Heart right ventricle (tissue), 16 donors: Measurements from ENCODE around the gene MESD. TPM values are rescaled to one million over a fixed set of nuclear protein-coding genes. Genes with fewer than 3 reads are reported as not detected.

ENCODE experiments used
- ATAC-seq, 8 donors: fragments of 200-7000 bp; cut with Tn5 transposase; one replicate each; pipeline ENCODE4 v1.9.1; 2020; ENCODE audit warnings: mild to moderate bottlenecking in 8 of 8, moderate library complexity in 8 of 8, moderate number of reproducible peaks in 1 of 8
- DNase-seq, 2 donors: peaks; one replicate each; pipeline ENCODE4 v3.0.0-alpha.2; 2020
- H3K27ac ChIP-seq, 10 donors: fragments of 200-600 bp; sonication (generic) in 2 of 10; one replicate each; pipeline versions ENCODE4 v1.5.0 to v1.8.0; 2020 to 2022; ENCODE audit warnings: mild to moderate bottlenecking in 3 of 10
- H3K27me3 ChIP-seq, 7 donors: fragments of 200-600 bp; one replicate each; pipeline ENCODE4 v1.8.0; 2021 to 2022; ENCODE audit warnings: mild to moderate bottlenecking in 2 of 7
- H3K36me3 ChIP-seq, 9 donors: fragments of 200-600 bp; sonication (generic) in 1 of 9; one replicate each; pipeline versions ENCODE4 v1.5.0 to v1.8.0; 2020 to 2022; ENCODE audit warnings: mild to moderate bottlenecking in 2 of 9
- H3K4me1 ChIP-seq, 9 donors: fragments of 200-600 bp; sonication (generic) in 1 of 9; one replicate each; pipeline versions ENCODE4 v1.5.0 to v1.8.0; 2020 to 2022; ENCODE audit warnings: mild to moderate bottlenecking in 4 of 9
- H3K4me3 ChIP-seq, 10 donors: fragments of 200-600 bp; sonication (generic) in 2 of 10; one replicate each; pipeline versions ENCODE4 v1.5.0 to v1.8.0; 2020 to 2022; ENCODE audit warnings: mild to moderate bottlenecking in 7 of 10, moderate library complexity in 2 of 10
- H3K9me3 ChIP-seq, 11 donors: fragments of 200-600 bp in 10 of 11; sonication (generic) in 2 of 11; one replicate each; pipeline versions ENCODE4 v1.5.0 to v1.8.0; 2013 to 2022; ENCODE audit warnings: mild to moderate bottlenecking in 2 of 11, control low read depth in 1 of 11, moderate library complexity in 1 of 11
- CTCF ChIP-seq, 9 donors: fragments of 200-600 bp; sonication (generic) in 2 of 9; IDR thresholded peaks; one replicate each; pipeline versions ENCODE4 v1.5.0 to v1.8.0; 2021 to 2022; ENCODE audit warnings: antibody characterized with exemption in 9 of 9, mild to moderate bottlenecking in 5 of 9, moderate library complexity in 1 of 9
- whole genome bisulfite sequencing, 2 donors: extraction: QIAGEN DNeasy Blood & Tissue Kit; methylation state at CpG; one replicate each; pipeline ENCODE4 v1.1.7; 2013; ENCODE audit warnings: inconsistent platforms in 1 of 2; 5-methylcytosine and 5-hydroxymethylcytosine counted together
- intact Hi-C, 10 donors: fragments of 100-400 bp; cut with DNase I; formaldehyde crosslinking; loops; one replicate each; pipeline versions ENCODE4 v1.11.1 to v1.14.2; 2022
- polyA plus RNA-seq, 2 donors: library from polyadenylated mRNA; stranded (reverse); fragments of 200-250 nt; gene quantifications; one replicate each; pipeline ENCODE4 v1.2.3, GENCODE V29; 2013
- total RNA-seq, 10 donors: library from RNA; stranded (reverse); fragmentation: NEBNext Ultra II Directional in 3 of 10; extraction: Animal tissue kit (Norgen Biotek cat#: 25700) in 3 of 10; gene quantifications; one replicate each; pipeline versions ENCODE4 v1.2.1 to v1.2.4, GENCODE V29; 2021 to 2023
- donor health status: Arrhythmogenic right ventricular cardiomyopathy.
- donor health status: ischemic (EF 13 %, LVEDD 7.1; RV severe dilation, severe dysfunction).
- donor health status: healthy with polysubstance abuse.
- donor health status: DM: no; HTN: yes; CAD: no.
- donor health status: DM: no; HTN: no; CAD: no.
- donor health status: ischemic (EF 25% LVEDD 6.9; RV normal size, moderate dysfunction).
- donor health status: ischemic (EF 25% LVEDD 5.7; RV mildly dilated, moderate dysfunction).
- donor health status: healthy.
- donor health status: DM: yes; HTN: yes; CAD: no.
- donor health status: Ischemic cardiomyopathy.
- donor health status: ischemic (EF 35%, LVEDD 5.7; RV mildly dilated, moderate dysfunction).
- donor health status: nonischemic (EF 11% LVEDD 7.7; RV severe dilation, severe dysfunction).
- donor health status: DM: yes; HTN: yes; CAD: no.
- donor health status: PGD.
- donor health status: ischemic (EF 29% LVEDD 5.4; RV normal size, mild dysfunction).
- donor health status: nonischemic (EF 23%, LVEDD 6.1; RV moderate dilation, normal function).

The MESD gene
- total and polyA plus RNA-seq, 12 donors, result 11.1 to 17.6 (median 14.7) TPM

GRCh38 chr15:80997692-80998091, 8.1 kb upstream of the MESD start:
- ATAC-seq, result no peak
- no peak for TF ChIP-seq CTCF (IDR thresholded peaks at IDR 0.05)
- Histone ChIP-seq H3K27ac (peak overlapping the region in 2 of 10 donors; percentile 63 to 100), H3K9me3 (peaks cover 0 to 4% (median 0%) of the 10 kb centered on the region in 11 donors), H3K36me3 (peaks cover 0 to 5% (median 0%) of the 10 kb centered on the region in 9 donors), H3K4me3 (no peak overlapping the region), H3K4me1 (peaks cover 0 to 26% (median 12%) of the 10 kb centered on the region in 9 donors), H3K27me3 (no peaks in the 10 kb centered on the region)
- 98 to 100% methylated on average over 1 of the region's 1 CpG for WGBS, 2 donors
- intact Hi-C loops, result loop anchor here in 4 of 10 donors (5.0 kb wide), 1 partner anchor 270 kb away; no protein-coding TSS in a partner anchor
- no peak for DNase-seq

GRCh38 chr15:80996247-80996646, 6.6 kb upstream of the MESD start:
- Histone ChIP-seq H3K9me3 (peaks cover 0 to 4% (median 0%) of the 10 kb centered on the region in 11 donors), H3K36me3 (no peaks in the 10 kb centered on the region), H3K27me3 (no peaks in the 10 kb centered on the region), H3K27ac (no peak overlapping the region), H3K4me1 (peaks cover under 1 to 30% (median 19%) of the 10 kb centered on the region in 9 donors), H3K4me3 (no peak overlapping the region)
- TF ChIP-seq CTCF (IDR thresholded peaks at IDR 0.05), result peak in 8 of 9 donors; percentile 7 to 56 (median 45)
- intact Hi-C loops, result loop anchor here in 4 of 10 donors (5.0 kb wide), 1 partner anchor 271 kb away; no protein-coding TSS in a partner anchor
- DNase-seq, result no peak
- ATAC-seq, result no peak
- WGBS, 2 donors, result 97 to 100% methylated on average over 1 of the region's 1 CpG

- DNase-seq, result no peak
- Histone ChIP-seq H3K36me3 (no peaks in the 10 kb centered on the region), H3K27me3 (no peaks in the 10 kb centered on the region), H3K9me3 (peaks cover 0 to 4% (median 0%) of the 10 kb centered on the region in 11 donors), H3K4me3 (no peak overlapping the region), H3K4me1 (peaks cover 3 to 44% (median 38%) of the 10 kb centered on the region in 9 donors), H3K27ac (peak overlapping the region in 4 of 10 donors; percentile 10 to 94 (median 94))
- intact Hi-C loops, result no loop called here
- no peak for TF ChIP-seq CTCF (IDR thresholded peaks at IDR 0.05)
- WGBS, 2 donors, result 93 to 98% methylated on average over 1 of the region's 1 CpG
- no peak for ATAC-seq
These were observed 2.8 kb upstream of the MESD start for GRCh38 chr15:80992441-80992840.

- no peak for TF ChIP-seq CTCF (IDR thresholded peaks at IDR 0.05)
- peaks cover 3 to 48% (median 43%) of the 10 kb centered on the region in 9 donors for H3K4me1 ChIP-seq
- peak overlapping the region in 7 of 10 donors; percentile 10 to 94 (median 91) for H3K27ac ChIP-seq
- no peak for ATAC-seq
- WGBS, 2 donors, result 62 to 70% methylated on average over 4 of the region's 4 CpGs
- H3K4me3 ChIP-seq, result no peak overlapping the region
- no peaks in the 10 kb centered on the region for H3K36me3 ChIP-seq
- peaks cover 0 to 4% (median 0%) of the 10 kb centered on the region in 11 donors for H3K9me3 ChIP-seq
- intact Hi-C loops, result no loop called here
- DNase-seq, result no peak
- H3K27me3 ChIP-seq, result no peaks in the 10 kb centered on the region
These were observed 2.4 kb upstream of the MESD start for GRCh38 chr15:80992006-80992405.
